SK-N-SH (cell line): ENCODE measurements around the gene SUPT3H.

Source experiments
- EZH2phosphoT487 ChIP-seq: fragments of 200-600 bp; sonication (generic); IDR thresholded peaks from 2 replicates; pipeline ENCODE4 v1.6.1; 2017; ENCODE audit warnings: low read depth, mixed run types, mild to moderate bottlenecking, antibody characterized with exemption, moderate library complexity, borderline replicate concordance
- FOSL2 ChIP-seq: IDR thresholded peaks from 2 replicates; pipeline ENCODE4 v1.4.0; 2012; ENCODE audit warnings: low read depth, mild to moderate bottlenecking, moderate library complexity, borderline replicate concordance
- POLR2AphosphoS5 ChIP-seq: IDR thresholded peaks from 2 replicates; pipeline ENCODE4 v1.6.1; 2012; ENCODE audit warnings: low read depth, low read length
- SMC3 ChIP-seq: IDR thresholded peaks from 2 replicates; pipeline ENCODE4 v1.6.1; 2012; ENCODE audit warnings: low read depth, low read length, improper control_type of control experiment
- YY1 ChIP-seq: IDR thresholded peaks from 2 replicates; pipeline ENCODE4 v1.4.0; 2012; ENCODE audit warnings: low read depth, mild to moderate bottlenecking
- TF ChIP-seq, protein P1 (sequence below): fragments of 200-600 bp; sonication (generic); IDR thresholded peaks from 2 replicates; pipeline ENCODE4 v1.6.1; 2017; ENCODE audit warnings: antibody characterized with exemption, mild to moderate bottlenecking, moderate library complexity

DNA sequence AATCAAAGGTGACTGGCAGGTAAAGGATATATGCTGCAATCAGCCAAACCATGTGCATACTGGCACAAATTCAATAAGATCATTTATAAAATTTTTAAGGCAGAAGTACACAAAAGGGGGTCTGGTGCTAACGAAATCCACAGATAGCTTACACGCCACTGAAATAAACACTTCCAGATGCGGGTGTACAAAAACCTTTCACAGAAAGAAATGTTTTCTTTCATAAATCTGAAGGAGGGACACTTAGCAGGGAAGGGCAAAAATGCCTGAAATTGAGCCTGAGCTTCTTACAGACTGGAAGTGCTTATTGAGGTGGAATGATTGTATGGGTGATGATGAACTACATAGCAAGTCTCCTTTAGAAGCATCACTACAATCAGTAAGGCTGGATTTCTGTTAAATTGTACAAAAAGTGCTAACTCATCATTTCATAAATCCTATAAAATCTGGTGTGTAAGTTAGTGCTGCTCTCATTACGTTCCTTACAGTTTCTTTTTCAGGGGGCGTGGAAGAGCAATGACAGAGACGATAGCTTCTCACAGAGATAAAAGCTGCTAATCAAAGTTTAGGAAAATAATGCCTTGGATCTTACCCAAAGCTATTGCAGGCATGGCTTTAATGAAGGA is 458.9 kb downstream of the SUPT3H start:
- TF ChIP-seq POLR2AphosphoS5 (no peak), SMC3 (no peak), FOSL2 (no peak), EZH2phosphoT487 (no peak), YY1 (no peak)
- TF ChIP-seq, protein P1, sequence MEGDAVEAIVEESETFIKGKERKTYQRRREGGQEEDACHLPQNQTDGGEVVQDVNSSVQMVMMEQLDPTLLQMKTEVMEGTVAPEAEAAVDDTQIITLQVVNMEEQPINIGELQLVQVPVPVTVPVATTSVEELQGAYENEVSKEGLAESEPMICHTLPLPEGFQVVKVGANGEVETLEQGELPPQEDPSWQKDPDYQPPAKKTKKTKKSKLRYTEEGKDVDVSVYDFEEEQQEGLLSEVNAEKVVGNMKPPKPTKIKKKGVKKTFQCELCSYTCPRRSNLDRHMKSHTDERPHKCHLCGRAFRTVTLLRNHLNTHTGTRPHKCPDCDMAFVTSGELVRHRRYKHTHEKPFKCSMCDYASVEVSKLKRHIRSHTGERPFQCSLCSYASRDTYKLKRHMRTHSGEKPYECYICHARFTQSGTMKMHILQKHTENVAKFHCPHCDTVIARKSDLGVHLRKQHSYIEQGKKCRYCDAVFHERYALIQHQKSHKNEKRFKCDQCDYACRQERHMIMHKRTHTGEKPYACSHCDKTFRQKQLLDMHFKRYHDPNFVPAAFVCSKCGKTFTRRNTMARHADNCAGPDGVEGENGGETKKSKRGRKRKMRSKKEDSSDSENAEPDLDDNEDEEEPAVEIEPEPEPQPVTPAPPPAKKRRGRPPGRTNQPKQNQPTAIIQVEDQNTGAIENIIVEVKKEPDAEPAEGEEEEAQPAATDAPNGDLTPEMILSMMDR: no peak
